Subcutaneous abdominal adipose tissue (tissue), 5 donors: ENCODE results near the gene GH1.
"Not testable (repeated sequence)": the region's sequence is repeated elsewhere in the genome, so short reads cannot be mapped to it uniquely, and the experiment has no call there.

Experiments used
- H3K27ac ChIP-seq: one replicate; pipeline ENCODE4 v1.7.0; 2013; ENCODE audit warnings: low read depth, mild to moderate bottlenecking, inconsistent platforms, low read length, moderate library complexity
- H3K27me3 ChIP-seq, 5 donors: one replicate each; pipeline ENCODE4 v1.7.0; 2013; ENCODE audit warnings: low read length in 5 of 5, inconsistent platforms in 1 of 5; ENCODE audit not compliant: control insufficient read depth in 5 of 5, insufficient read depth in 4 of 5
- H3K36me3 ChIP-seq, 5 donors: one replicate each; pipeline ENCODE4 v1.7.0; 2013; ENCODE audit warnings: low read length in 5 of 5; ENCODE audit not compliant: control insufficient read depth in 5 of 5, insufficient read depth in 5 of 5
- H3K4me1 ChIP-seq, 5 donors: one replicate each; pipeline ENCODE4 v1.7.0; 2013; ENCODE audit warnings: low read length in 5 of 5, mild to moderate bottlenecking in 3 of 5, moderate library complexity in 1 of 5; ENCODE audit not compliant: control insufficient read depth in 5 of 5, insufficient read depth in 5 of 5
- H3K4me3 ChIP-seq, 5 donors: one replicate each; pipeline ENCODE4 v1.7.0; 2013; ENCODE audit warnings: low read length in 5 of 5, low read depth in 1 of 5
- H3K9ac ChIP-seq, 5 donors: one replicate each; pipeline ENCODE4 v1.7.0; 2013; ENCODE audit warnings: low read length in 5 of 5, mild to moderate bottlenecking in 4 of 5, moderate library complexity in 3 of 5
- H3K9me3 ChIP-seq, 5 donors: one replicate each; pipeline ENCODE4 v1.7.0; 2013; ENCODE audit warnings: low read length in 5 of 5; ENCODE audit not compliant: control insufficient read depth in 5 of 5
- donor health status: healthy.
- donor health status: healthy.
- donor health status: healthy.
- donor health status: healthy.
- donor health status: healthy.

GH1 gene

DNA sequence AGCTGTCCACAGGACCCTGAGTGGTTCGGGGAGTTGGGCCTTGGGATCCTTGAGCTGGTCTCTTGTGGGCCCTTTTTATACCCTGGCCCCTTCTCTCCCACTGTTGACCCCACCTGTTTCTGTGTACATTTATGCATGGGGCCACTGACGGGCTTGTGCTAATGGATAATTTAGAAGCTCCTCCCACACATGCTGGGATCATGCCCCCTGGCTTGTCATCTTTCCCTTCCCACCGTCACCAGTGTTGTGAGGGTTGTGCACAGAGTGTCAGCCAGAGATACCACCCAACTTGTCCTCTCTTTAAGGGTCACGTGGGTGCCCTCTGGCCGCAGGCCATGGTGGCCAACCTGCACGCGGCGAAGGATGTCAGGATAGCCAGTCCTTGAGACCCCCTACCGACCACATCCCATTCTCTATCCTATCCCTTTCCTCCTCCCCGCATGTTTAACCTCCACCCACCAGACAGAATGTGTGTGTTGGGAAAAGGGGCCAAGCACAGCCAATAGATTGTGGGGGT lies at the start of gene GH1:
Gene GH1 (minus strand): TSS at position 51 of the 517 bp plus-strand sequence. CDS start 63 bp downstream, outside the sequence.
- not testable (repeated sequence) for H3K4me3 ChIP-seq, H3K9ac ChIP-seq

DNA sequence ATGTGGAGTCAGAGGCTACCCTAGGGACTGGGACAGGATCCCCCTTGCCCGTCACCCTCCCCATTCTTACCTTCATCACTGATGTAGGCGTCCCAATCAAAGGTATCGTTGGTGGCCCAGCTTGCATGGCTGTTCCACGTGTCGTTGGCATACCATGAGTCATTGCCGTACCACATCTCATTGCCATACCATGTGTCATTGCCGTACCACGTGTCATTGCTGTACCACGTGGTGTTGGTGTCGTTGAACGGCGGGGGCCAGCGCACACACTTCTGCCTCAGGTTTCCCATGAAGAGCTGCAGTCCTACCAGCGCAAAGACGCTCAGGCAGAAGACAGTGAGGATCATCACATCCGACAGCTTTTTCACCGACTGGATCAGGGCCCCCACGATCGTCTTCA lies 49.3 kb upstream of the GH1 start:
- Histone ChIP-seq H3K27ac (no peak overlapping the region), H3K27me3 (no peaks in the 10 kb centered on the region)

More for the DNA sequence above, at the start of gene GH1:
- H3K27ac ChIP-seq, H3K27me3 ChIP-seq, H3K9me3 ChIP-seq, H3K36me3 ChIP-seq: not testable (repeated sequence)
- peaks cover 0 to 10% (median 1%) of the 10 kb centered on the region in 5 donors for H3K4me1 ChIP-seq

DNA sequence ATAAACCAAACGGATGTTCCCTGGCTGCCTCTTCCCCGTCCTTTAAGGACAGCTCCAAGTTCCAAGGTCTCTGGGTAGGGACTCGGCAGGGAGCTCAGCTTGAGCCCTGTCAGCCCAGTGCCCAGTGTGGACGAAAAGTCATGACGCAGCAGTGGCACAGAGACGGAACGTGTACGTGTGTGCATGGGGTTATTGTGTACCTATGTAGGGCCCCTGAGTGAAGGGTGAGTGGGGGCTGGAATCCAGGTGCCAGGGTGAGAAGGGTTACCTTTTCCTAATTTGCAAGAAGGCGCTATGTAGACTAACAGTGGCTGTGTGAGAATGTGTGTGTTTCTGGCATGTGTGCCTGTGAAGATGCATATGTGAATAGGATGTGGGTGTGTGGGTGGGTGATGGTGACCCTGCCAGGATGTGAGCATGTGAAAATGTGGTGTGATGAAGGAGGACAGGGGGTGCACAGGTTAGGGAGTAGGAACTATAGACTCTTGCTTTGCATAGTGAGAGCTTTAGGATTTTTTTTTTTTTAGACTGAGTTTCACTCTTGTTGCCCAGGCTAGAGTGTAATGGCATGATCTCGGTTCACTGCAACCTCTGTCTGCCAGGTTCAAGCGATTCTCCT lies 48.1 kb upstream of the GH1 start:
- Histone ChIP-seq H3K27me3 (no peaks in the 10 kb centered on the region), H3K9ac (no peak overlapping the region), H3K4me3 (no peak overlapping the region), H3K4me1 (peaks cover 3 to 44% (median 13%) of the 10 kb centered on the region in 5 donors), H3K36me3 (no peaks in the 10 kb centered on the region), H3K27ac (no peak overlapping the region), H3K9me3 (no peaks in the 10 kb centered on the region)

More for the DNA sequence above, 49.3 kb upstream of the GH1 start:
- H3K9ac ChIP-seq, result no peak overlapping the region
- peaks cover 0 to 33% (median 3%) of the 10 kb centered on the region in 5 donors for H3K4me1 ChIP-seq
- H3K9me3 ChIP-seq, result no peaks in the 10 kb centered on the region
- no peak overlapping the region for H3K4me3 ChIP-seq
- no peaks in the 10 kb centered on the region for H3K36me3 ChIP-seq

DNA sequence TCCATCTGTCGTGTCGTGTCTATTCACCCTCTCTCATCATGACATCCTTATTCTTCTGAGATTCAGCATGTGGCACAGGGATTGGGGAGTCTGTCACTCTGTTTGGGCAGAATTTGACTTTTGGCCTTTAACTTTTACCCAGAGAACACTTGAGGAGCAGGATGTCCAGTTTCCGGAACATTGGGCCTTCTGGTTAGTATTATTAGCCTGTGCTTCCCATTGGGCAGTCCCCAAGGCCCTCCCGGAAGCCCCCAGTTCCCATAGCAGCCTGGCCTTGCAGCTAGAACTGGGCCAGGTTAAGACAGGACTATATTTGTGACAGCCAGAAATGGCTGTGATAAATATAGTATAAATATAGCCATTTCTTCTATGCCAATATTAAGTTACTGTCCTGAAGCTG lies 44.5 kb upstream of the GH1 start:
- Histone ChIP-seq H3K4me1 (peaks cover 8 to 50% (median 28%) of the 10 kb centered on the region in 5 donors), H3K27me3 (no peaks in the 10 kb centered on the region), H3K27ac (peak overlapping the region; percentile 84), H3K4me3 (peak overlapping the region in 2 of 5 donors; percentile 13 to 37), H3K36me3 (peaks cover 0 to 2% (median 0%) of the 10 kb centered on the region in 5 donors), H3K9ac (peak overlapping the region in 2 of 5 donors; percentile 34 to 72), H3K9me3 (no peaks in the 10 kb centered on the region)

DNA sequence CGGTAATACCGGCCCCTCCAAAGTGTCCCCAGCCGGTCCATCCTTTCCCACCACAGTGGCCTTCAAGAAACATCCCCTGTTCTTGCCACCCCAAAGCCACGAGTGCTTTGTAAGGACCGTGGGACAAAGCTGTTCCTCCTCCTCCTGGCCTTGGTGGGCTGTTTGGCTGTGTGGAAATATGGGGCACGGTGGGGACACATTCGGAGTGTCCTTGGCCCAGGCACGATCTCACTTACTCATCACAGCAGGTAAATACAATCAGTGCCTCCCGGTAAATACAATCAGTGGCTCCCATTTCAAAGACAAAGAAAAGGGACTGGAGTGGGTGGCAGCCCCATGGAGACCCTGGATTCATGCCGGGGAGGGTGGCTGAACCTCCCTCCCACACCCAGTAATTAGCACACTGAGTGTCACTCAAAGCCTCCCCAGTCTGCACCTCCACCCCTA lies 43.7 kb upstream of the GH1 start:
- peaks cover 0 to 3% (median 1%) of the 10 kb centered on the region in 5 donors for H3K36me3 ChIP-seq
- H3K9me3 ChIP-seq, result no peaks in the 10 kb centered on the region
- H3K27ac ChIP-seq, result peak overlapping the region; percentile 84
- H3K9ac ChIP-seq, result peak overlapping the region in 4 of 5 donors; percentile 9 to 72 (median 36)
- peak overlapping the region in 4 of 5 donors; percentile 6 to 37 (median 15) for H3K4me3 ChIP-seq
- H3K4me1 ChIP-seq, result peaks cover 8 to 52% (median 28%) of the 10 kb centered on the region in 5 donors
- H3K27me3 ChIP-seq, result no peaks in the 10 kb centered on the region

DNA sequence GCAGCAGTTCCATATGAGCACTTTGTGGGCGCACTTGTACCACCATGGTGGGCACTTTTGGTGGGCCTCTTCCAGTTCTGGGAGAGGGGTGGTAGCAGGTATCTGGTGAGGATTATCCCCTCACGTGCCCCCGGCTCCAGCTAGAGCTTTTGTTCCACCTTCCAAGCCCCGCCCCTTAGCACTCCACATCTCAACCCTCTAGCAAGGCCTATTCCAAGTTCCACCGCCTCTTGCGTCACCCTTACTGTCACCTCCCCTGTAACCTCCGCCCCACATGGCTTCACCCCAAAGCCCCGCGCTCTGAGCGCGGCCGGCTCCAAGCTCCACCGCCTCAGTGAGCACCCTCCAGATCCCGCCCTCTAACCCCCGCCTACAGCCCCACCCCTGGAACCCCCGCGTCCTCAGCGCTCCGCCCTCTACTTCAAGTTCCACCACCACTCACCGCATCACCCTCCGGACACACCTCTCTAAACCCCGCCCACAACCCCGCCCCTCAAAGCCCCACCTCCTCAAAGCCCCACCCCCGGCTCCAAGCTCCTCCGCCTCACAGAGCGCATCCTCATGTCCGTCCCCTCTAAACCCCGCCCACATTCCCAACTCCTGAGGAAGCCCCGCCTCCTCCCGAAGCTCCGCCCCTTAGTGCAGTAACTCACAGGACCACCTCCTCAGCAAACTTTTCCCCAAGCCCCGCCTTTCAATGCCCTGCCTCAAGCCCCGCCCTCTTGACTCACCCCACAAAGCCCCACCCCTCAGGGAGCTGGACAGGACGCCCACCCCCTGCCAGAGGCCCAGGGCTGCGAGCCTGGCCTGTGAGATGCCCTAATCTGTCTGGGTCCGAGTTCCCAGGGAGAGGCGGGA lies 42.9 kb upstream of the GH1 start:
- peaks cover 0 to 8% (median 5%) of the 10 kb centered on the region in 5 donors for H3K36me3 ChIP-seq
- H3K9me3 ChIP-seq, result no peaks in the 10 kb centered on the region
- H3K4me1 ChIP-seq, result peaks cover 8 to 57% (median 28%) of the 10 kb centered on the region in 5 donors
- no peaks in the 10 kb centered on the region for H3K27me3 ChIP-seq
- H3K27ac ChIP-seq, result peak overlapping the region; percentile 84
- peak overlapping the region in 2 of 5 donors; percentile 55 to 79 for H3K9ac ChIP-seq
- H3K4me3 ChIP-seq, result peak overlapping the region; percentile 52 to 81 (median 76)

DNA sequence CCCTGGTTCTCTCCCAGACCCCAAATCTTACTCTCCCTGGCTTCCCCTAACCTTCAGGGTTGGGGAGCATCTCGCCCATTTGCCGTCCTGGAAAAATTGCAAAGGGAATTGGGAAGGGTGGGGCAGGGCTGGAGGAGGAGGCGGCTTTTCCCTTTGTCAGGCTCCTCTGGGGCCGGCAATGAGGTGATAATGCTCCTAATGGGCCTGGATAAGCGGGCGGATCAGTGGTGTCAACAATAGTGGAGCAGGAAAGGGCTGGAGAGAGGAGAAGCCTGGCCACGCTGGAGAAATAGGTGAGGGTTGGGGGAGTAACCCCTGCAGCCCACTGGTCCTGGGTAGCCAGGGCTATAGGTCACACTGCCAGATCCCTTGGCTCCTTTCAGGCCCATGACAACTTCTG lies 41.8 kb upstream of the GH1 start:
- H3K9me3 ChIP-seq, result no peaks in the 10 kb centered on the region
- H3K9ac ChIP-seq, result peak overlapping the region in 3 of 5 donors; percentile 31 to 79 (median 52)
- H3K4me1 ChIP-seq, result peaks cover 8 to 69% (median 31%) of the 10 kb centered on the region in 5 donors
- H3K36me3 ChIP-seq, result peaks cover 0 to 10% (median 5%) of the 10 kb centered on the region in 5 donors
- peak overlapping the region; percentile 12 to 81 (median 76) for H3K4me3 ChIP-seq
- peak overlapping the region; percentile 72 for H3K27ac ChIP-seq
- no peaks in the 10 kb centered on the region for H3K27me3 ChIP-seq

DNA sequence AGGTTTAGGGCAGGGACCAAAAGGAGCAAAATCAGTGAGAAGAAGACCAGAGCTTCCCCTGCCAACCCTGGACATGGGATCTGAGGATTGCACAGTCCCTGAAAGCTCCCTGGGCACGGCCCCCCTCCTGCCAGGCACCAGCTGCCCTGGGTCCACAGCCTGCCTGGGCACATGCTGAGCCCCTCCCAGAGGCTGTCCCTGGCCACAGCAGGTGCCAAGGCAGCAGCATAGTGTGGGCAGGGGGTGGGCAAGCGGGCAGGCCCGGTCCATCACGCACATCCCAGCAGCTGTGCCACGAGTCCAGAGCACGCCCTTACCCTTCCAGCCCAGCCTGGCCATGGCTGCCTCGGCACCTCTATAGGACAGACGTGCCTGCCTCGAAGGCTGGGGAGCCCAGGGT lies 41.4 kb upstream of the GH1 start:
- no peaks in the 10 kb centered on the region for H3K27me3 ChIP-seq
- H3K27ac ChIP-seq, result peak overlapping the region; percentile 72
- peaks cover 8 to 72% (median 31%) of the 10 kb centered on the region in 5 donors for H3K4me1 ChIP-seq
- no peaks in the 10 kb centered on the region for H3K9me3 ChIP-seq
- H3K4me3 ChIP-seq, result peak overlapping the region; percentile 12 to 81 (median 76)
- peak overlapping the region in 4 of 5 donors; percentile 6 to 84 (median 66) for H3K9ac ChIP-seq
- peaks cover 0 to 13% (median 7%) of the 10 kb centered on the region in 5 donors for H3K36me3 ChIP-seq

DNA sequence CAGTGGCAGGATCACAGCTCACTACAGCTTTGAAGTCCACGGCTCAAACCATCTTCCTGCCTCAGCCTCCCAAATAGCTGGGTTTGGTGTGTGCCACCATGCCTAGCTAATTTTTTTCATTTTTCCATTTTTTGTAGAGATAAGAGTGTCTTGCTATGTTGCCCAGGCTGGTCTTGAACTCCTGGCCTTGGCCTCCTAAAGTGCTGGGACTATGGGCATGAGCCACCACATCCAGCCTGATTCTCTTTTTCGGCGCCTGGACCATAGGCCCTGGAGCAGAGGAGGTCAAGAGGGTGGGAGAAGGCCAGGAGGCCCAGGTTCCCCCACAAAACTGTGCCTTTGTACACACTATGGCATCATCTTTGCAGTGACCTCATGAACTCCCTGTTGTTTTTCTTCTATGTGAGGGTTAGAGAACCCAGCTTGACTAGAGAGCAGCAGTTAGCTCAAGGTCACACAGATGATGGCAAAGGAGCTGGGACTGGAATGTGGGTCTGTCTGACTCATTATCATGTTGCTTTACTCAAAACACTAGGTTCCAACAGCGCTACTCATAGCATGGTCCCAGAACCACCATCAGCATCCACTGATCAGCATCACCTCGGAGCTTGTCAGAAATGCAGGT lies 37.8 kb upstream of the GH1 start:
- Histone ChIP-seq H3K27me3 (peaks cover 0 to 4% (median under 1%) of the 10 kb centered on the region in 5 donors), H3K9ac (no peak overlapping the region), H3K36me3 (peaks cover 0 to 25% (median 12%) of the 10 kb centered on the region in 5 donors), H3K9me3 (no peaks in the 10 kb centered on the region), H3K4me1 (peaks cover 4 to 59% (median 27%) of the 10 kb centered on the region in 5 donors), H3K4me3 (no peak overlapping the region), H3K27ac (no peak overlapping the region)
